ENCODE results near the gene RAB3GAP1. TPM values are rescaled to one million over a fixed set of nuclear protein-coding genes. Genes with fewer than 3 reads are reported as not detected.

RAB3GAP1 gene
- total RNA-seq, 1 experiment from 2014 or later, result 38.9 TPM

DNA sequence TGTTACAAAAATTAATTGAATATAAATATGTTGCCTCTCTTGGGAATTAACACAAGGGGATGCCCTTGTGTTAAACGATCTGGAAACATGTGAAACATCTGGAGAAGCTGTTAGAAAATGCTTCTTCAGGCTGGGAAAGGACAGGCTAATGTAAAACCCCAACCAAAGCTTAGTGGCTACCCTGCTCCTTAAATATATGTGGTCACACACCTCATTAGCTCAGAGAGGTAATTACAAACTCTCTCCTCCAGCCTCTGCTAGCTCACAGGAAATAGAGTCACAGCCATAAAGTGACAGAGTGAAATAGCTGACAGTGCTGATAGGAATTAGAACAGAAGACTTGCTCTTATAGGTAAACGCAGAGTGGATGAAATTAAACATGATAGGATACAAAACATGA, 155.9 kb downstream of the RAB3GAP1 start:
- no peak overlapping the region for H3K4me3 ChIP-seq (ENCODE audit: low read depth, low read length, poor library complexity, severe bottlenecking)
- DNase-seq (ENCODE audit: low spot score), result peak; percentile 35
- no peak overlapping the region for H3K27ac ChIP-seq (ENCODE audit: low read depth, low read length, poor library complexity, severe bottlenecking)
- H3K27me3 ChIP-seq (replicated peaks; ENCODE audit: insufficient read depth, low read depth, low read length, poor library complexity), result no peaks in the 10 kb centered on the region
- H3K9me3 ChIP-seq (ENCODE audit: low read depth, low read length, poor library complexity, severe bottlenecking), result no peaks in the 10 kb centered on the region
- TF ChIP-seq EZH2 (IDR thresholded peaks at IDR 0.05; ENCODE audit: borderline replicate concordance, low read depth, low read length, poor library complexity, severe bottlenecking), result no peak
- TF ChIP-seq, protein P1, sequence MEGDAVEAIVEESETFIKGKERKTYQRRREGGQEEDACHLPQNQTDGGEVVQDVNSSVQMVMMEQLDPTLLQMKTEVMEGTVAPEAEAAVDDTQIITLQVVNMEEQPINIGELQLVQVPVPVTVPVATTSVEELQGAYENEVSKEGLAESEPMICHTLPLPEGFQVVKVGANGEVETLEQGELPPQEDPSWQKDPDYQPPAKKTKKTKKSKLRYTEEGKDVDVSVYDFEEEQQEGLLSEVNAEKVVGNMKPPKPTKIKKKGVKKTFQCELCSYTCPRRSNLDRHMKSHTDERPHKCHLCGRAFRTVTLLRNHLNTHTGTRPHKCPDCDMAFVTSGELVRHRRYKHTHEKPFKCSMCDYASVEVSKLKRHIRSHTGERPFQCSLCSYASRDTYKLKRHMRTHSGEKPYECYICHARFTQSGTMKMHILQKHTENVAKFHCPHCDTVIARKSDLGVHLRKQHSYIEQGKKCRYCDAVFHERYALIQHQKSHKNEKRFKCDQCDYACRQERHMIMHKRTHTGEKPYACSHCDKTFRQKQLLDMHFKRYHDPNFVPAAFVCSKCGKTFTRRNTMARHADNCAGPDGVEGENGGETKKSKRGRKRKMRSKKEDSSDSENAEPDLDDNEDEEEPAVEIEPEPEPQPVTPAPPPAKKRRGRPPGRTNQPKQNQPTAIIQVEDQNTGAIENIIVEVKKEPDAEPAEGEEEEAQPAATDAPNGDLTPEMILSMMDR (conservative IDR thresholded peaks at IDR 0.05; ENCODE audit: low read depth, low read length), result no peak
- ChIA-PET CTCF (no interaction called here), POLR2A (ENCODE audit: low non-redundant PET) (no interaction called here)
- BruUV-seq (replicated peaks), result no TSS peak
- H3K4me1 ChIP-seq (ENCODE audit: insufficient read depth, low read length, poor library complexity, severe bottlenecking), result no peaks in the 10 kb centered on the region
- H3K36me3 ChIP-seq (ENCODE audit: insufficient read depth, low read length, poor library complexity, severe bottlenecking), result no peaks in the 10 kb centered on the region
- intact Hi-C loops (cut with micrococcal nuclease; ENCODE audit: unreplicated experiment), result no loop called here

DNA sequence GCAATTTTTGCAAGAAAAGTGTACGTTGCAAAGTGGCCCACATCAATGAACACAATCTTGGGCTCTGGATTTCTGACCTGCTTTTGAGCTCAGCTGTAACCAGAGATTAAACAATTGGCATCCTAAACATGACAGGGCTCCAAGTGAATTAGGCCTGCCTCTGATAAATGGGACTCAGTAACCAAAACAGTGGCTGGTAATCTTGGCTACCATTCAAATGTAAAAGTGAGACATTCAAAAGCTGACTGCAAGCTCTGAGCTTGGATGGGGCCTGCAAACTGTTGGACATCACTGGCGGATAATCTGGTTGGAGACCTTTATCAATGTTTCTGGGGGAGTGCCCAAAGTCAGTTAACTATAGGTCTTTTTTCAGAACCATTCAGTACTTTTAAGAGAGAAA, 160.7 kb downstream of the RAB3GAP1 start:
- TF ChIP-seq, protein P1 (conservative IDR thresholded peaks at IDR 0.05; ENCODE audit: low read depth, low read length), result no peak
- no peak for TF ChIP-seq EZH2 (IDR thresholded peaks at IDR 0.05; ENCODE audit: borderline replicate concordance, low read depth, low read length, poor library complexity, severe bottlenecking)
- ChIA-PET CTCF (no interaction called here), POLR2A (ENCODE audit: low non-redundant PET) (no interaction called here)
- H3K27ac ChIP-seq (ENCODE audit: low read depth, low read length, poor library complexity, severe bottlenecking), result no peak overlapping the region
- H3K4me3 ChIP-seq (ENCODE audit: low read depth, low read length, poor library complexity, severe bottlenecking), result no peak overlapping the region
- H3K9me3 ChIP-seq (ENCODE audit: low read depth, low read length, poor library complexity, severe bottlenecking), result no peaks in the 10 kb centered on the region
- BruUV-seq (replicated peaks), result no TSS peak
- H3K36me3 ChIP-seq (ENCODE audit: insufficient read depth, low read length, poor library complexity, severe bottlenecking), result no peaks in the 10 kb centered on the region
- DNase-seq (ENCODE audit: low spot score), result no peak
- H3K4me1 ChIP-seq (ENCODE audit: insufficient read depth, low read length, poor library complexity, severe bottlenecking), result no peaks in the 10 kb centered on the region
- H3K27me3 ChIP-seq (replicated peaks; ENCODE audit: insufficient read depth, low read depth, low read length, poor library complexity), result no peaks in the 10 kb centered on the region
- intact Hi-C loops (cut with micrococcal nuclease; ENCODE audit: unreplicated experiment), result no loop called here

DNA sequence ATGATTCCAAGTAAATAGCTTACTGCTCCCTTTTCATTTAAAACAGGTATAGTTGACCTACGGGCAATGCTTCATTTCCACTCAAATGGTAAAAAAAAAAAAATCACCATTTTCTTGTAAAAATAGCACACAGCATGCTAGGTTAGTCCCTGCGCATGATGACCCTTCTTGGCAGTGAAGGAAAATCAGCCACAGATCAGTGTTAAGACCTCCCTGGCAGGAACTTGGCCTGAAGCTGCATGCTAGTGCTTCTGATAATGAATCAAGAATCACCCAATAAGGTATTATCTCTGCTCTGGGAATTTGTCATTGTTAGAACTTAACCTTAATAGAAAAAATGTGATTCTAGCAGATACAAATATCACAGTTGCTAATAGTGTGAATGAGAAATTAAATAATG, 166.3 kb downstream of the RAB3GAP1 start:
- CTCF ChIA-PET, result no interaction called here
- intact Hi-C loops (cut with micrococcal nuclease; ENCODE audit: unreplicated experiment), result no loop called here

More for the DNA sequence above, 166.3 kb downstream of the RAB3GAP1 start:
- DNase-seq (ENCODE audit: low spot score), result no peak
- no peaks in the 10 kb centered on the region for H3K9me3 ChIP-seq (ENCODE audit: low read depth, low read length, poor library complexity, severe bottlenecking)
- no peaks in the 10 kb centered on the region for H3K36me3 ChIP-seq (ENCODE audit: insufficient read depth, low read length, poor library complexity, severe bottlenecking)
- POLR2A ChIA-PET (ENCODE audit: low non-redundant PET), result no interaction called here
- no peak for TF ChIP-seq EZH2 (IDR thresholded peaks at IDR 0.05; ENCODE audit: borderline replicate concordance, low read depth, low read length, poor library complexity, severe bottlenecking)
- TF ChIP-seq, protein P1 (conservative IDR thresholded peaks at IDR 0.05; ENCODE audit: low read depth, low read length), result no peak
- H3K27ac ChIP-seq (ENCODE audit: low read depth, low read length, poor library complexity, severe bottlenecking), result no peak overlapping the region
- no TSS peak for BruUV-seq (replicated peaks)
- no peak overlapping the region for H3K4me3 ChIP-seq (ENCODE audit: low read depth, low read length, poor library complexity, severe bottlenecking)
- H3K27me3 ChIP-seq (replicated peaks; ENCODE audit: insufficient read depth, low read depth, low read length, poor library complexity), result no peaks in the 10 kb centered on the region
- H3K4me1 ChIP-seq (ENCODE audit: insufficient read depth, low read length, poor library complexity, severe bottlenecking), result no peaks in the 10 kb centered on the region
